ENCODE data around the gene ZNF320.

GRCh38 chr19:52936954-52937325, 39.5 kb upstream of the ZNF320 start:
- TF ChIP-seq CTCF (IDR thresholded peaks at IDR 0.05; ENCODE audit: low read length): no peak
- no peak for TF ChIP-seq EZH2 (IDR thresholded peaks at IDR 0.05; ENCODE audit: borderline replicate concordance, low read length)
